Activated naive CD4-positive, alpha-beta T cell (primary cell): Measurements from ENCODE around the gene HLCS.
"Not testable (repeated sequence)": the region's sequence is repeated elsewhere in the genome, so short reads cannot be mapped to it uniquely, and the experiment has no call there.

Experiments
- DNase-seq, 4 experiments: peaks; one replicate each; lab custom pipeline; 2025; lab: John Stamatoyannopoulos, UW

The HLCS gene

DNA sequence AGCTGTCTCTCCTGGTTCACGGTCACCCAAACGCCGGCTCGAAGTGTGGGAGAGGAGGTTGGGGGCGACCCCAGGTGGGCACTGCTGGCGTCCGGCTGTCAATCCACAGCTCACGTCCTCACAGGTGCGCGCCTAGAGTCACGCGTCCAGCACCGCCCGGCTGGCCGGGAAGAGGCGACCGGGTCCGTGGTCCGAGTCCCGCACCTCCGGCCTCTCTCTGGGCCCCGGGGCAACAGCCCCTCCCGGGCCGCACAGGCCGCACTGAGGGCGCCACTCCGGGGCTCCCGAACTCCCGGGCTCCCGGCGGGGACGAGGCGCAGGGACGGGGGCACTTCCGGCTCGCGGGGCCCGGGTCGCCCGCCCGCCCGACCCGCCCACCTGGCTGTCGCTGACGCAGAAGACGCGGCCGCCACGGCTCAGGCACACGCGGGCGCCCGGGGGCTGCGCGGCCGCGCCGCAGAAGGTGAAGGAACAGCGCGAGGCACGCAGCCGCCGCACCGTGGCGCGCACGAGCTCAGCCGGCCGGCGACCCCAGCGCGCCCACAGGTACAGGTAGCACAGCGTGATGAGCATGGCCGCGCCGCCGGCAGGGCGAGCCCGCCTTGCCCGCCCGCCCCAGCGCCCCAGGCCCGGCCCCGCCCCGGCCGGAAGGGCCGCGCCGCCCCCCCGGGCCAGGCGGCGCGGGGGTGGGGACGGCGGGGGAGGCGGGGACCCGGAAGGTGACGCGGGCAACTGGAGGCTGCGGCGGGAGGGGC, at the start of gene HLCS:
TSS of gene HLCS (minus strand) at position 604 of the 755 bp plus-strand sequence. CDS start at position 573, 31 bp downstream.
- DNase-seq = peak; percentile 38 to 82 (median 54)

DNA sequence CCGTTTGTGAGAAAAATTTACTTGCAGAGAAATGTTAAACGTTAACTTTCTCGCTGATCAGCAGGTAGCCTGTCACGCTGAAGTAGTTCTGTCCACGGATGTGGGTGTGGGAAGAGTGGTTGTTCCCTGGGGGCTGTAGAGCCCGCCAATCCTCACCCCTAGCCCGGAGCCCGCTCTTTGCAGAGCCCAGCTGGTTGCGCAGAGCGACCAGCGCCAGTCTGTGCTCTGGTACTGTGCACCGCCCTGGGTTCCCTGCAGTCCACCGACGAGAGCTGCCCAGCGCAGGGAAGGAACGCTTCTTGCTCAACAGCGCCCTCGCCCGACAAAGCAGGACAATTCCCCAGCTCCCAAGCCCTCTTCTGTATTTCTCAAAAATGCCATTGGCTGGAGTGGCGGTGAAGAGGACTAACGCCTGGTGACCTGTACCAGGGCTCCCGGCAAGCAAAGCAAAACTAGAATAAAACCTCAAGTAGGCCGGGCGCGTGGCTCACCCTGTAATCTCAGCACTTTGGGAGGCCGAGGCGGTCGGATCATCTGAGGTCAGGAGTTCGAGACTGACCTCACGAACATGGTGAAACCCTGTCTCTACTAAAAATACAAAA, 43.4 kb upstream of the HLCS start:
- DNase-seq = peak; percentile 37 to 72 (median 50)

DNA sequence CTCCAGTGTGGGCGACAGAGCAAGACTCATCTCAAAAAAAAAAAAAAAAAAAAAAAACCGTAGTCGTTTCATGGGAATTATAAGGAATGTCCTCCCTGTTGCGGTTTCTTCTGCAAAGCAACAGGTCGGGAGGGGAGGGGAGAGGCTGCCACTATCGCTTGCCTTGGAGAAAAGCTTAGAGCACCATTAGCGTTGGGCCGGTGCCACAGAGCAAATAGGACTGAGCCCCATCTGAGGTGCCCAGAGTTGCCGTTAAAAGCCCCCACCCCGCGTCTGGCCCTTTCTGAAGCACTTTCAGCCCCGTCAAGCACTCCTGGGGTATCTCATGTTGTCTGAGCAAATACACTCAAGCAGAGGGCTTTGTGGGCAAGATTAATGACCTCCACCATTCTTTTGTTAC, 42.3 kb upstream of the HLCS start:
- no peak for DNase-seq

DNA sequence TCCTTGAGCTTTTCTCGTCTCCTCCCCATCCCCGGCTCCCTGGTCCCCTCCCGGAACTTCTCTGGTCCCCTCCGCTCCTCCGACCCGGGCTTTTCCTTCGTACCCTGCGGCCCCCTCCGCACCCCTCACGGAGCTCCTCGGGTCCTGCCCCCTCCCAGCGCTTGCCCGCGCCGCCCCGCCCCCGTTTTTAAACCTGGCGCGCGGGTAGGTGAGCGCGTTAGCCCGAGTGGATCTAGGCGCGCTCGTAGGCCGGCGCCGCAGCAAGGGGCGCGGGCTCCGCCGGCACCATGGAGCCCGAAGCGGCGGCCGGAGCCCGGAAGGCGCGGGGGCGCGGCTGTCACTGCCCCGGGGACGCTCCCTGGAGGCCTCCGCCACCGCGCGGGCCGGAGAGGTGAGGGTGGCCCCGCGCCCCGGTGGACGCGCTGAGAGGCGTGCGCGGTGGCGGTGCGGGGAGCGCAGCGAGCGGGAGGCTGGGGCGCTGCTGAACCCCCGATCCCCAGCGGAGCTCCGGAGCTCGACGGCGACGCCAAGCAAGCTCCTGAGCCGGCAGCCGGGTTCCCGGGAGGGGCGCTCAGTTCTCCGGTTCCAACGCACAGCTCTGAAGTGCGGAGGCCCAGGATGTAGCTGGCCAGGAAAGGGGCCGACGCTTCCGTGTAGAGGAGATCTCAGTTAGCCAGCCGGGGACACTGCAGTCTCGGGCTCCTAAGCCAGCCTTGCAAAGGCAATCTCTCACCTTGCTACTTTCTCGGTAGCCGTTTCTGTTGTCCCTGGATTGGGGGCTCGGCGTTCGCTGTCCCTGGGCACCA, 40.2 kb upstream of the HLCS start, which contains the start of gene RIPPLY3:
TSS of gene RIPPLY3 (plus strand) at position 217 of the 806 bp plus-strand sequence. CDS start at position 288, 71 bp downstream.
- no peak for DNase-seq

DNA sequence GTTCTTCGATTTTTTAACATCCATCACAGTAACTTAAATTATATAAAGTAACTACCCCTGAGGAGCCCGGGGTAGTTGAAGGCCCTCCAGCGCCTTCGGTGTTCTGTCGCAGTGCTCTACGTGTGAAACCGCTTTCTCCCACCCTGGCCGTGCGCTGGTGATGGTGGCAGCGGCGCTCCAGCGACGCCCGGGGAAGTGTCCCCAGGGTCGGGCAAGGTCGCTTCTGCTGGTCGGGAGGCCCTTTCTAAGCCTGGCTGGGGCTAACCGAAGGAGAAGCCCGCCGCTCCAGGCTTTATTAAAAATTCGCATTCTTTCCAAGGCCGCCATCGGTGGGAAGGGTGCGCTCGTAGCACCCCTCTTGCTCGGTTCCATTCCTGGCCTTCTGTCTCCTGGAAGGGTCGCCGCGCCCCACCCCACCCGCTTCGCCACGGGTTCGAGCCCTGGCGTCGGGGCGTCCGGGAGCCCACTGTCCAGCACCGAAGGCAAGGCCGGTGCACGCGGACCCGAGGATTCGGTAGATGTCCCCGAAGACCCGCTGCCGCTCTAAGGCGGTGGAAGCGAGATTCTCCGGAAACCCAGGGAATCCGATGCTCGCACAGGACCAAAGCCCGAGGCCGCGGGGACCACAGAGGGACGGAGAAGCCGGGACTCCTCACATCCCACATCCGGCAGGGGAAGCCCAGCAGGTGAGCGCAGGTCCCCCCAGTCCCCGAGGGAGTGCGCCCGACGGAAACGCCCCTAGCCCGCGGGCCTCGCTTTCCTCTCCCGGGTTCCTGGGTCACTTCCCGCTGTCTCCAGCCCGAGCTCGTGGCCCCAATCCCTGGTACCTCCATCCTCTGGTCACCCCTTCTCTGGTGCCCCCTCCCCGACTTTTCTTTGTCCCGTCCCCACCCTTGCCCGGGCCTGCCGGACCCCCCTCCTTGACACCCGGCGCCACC, 39.3 kb upstream of the HLCS start:
- DNase-seq = no peak

DNA sequence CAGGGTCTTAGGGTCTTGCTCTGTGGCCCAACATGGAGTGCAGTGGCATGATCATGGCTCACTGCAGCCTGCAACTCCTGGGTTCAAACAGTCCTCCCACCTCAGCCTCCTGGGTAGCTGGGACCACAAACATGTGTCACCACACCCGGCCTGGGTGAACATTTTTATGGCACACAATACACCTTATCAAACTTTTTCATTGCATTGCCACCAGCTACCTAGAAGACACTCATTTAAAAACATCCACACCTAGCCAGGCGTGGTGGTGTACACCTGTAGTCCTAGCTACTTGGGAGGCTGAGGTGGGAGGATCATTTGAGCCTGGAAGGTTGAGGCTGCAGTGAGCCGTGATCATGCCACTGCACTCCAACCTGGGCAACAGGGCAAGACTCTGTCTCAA, 37.4 kb upstream of the HLCS start:
- DNase-seq = not testable (repeated sequence)

DNA sequence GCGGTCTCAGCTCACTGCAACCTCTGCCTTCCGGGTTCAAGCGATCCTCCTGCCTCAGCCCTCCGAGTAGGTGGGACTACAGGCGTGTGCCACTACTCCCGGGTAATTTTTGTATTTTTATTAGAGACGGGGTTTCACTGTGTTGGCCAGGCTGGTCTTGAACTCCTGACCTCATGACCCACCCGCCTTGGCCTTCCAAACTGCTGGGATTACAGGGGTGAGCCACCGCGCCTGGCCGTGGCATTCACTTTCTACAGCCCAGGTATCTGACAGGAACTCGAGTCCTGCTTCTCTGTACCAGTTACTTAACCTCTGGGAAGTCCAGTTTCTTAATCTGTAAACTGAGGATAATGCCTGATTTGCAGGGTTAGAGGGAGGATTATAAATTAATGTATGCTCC, 36.4 kb upstream of the HLCS start:
- not testable (repeated sequence) for DNase-seq

DNA sequence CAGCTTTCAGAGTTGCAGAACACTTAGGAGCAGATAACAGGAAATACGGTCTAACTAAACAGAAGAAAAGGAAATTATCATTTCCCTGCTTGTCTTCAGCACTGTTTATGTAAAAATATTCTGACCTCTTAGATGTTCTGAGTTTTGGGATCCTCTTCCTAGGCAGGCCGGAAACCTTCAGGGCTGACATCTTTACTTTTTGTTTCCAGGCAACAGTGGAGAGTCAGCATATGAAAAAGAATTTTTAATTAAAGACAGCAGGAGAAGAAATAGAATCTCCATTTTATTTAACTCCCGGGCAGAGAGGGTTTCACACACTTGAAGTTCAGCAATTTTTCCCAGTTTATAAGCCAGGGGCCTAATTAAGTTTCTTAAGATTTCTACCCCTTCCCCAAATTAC, 35.0 kb upstream of the HLCS start:
- DNase-seq = no peak

DNA sequence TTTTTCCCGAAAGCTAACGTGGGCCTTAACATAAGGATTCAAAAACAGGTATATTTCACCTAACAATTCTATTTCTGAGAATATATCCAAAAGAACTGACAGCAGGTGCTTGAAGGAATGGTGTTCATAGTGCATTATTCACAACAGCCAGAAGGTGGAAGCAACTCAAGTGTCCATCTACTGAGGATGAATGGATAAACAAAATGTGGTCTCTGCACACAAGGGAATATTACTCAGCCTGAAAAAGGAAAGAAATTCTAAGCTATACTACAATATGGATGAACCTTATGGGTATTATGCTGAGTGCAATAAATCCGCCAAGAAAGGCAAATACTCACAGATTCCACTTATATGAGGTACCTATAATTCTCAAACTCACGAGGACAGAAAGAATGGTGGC, 33.9 kb upstream of the HLCS start:
- DNase-seq = no peak

DNA sequence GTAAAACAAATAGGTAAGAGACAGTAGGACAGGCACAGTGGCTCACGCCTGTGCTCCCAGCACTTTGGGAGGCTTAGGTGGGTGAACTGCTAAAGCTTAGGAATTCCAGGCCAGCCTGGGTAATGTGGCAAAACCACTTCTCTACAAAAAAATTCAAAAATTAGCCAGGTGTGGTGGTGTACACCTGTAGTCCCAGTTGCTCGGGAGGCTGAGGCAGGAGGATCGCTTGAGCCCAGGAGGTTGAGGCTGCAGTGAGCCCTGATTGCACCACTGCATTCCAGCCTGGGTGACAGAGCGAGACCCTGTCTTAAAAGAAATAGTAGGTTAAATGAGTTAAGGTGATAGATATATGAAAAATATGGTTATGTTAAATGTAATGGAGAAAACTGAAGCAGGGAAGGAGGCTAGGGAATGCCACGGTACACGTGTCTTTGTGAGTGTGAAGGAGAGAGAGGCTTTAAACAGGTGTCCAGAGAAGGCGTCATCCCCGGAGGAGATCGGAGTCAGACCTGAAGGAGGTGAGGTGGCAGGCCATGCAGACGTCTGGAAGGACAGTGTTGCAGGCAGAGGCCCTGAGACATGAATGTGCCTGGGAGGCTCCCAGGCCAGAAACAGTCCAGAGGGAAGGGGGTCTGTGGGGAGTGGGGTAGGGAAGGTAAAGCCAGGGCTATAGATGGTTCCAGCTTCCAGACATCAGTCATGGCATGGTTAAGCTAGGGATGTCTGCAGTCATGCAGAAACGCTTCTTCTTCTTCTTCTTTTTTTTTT, 32.8 kb upstream of the HLCS start:
- DNase-seq = no peak

DNA sequence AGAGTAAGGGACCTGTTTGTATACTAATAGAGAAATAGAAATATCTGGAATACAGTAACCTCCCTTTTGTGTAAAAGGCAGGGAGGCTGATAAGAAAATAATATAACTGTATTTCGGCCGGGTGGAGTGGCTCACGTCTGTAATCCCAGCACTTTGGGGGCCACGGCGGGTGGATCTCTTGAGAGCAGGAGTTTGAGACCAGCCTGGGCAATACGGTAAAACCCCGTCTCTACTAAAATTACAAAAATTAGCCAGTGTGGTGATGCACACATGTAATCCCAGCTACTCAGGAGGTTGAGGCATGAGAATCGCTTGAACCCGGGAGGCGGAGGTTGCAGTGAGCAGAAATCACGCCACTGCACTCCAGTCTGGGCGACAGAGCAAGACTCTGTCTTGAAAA, 28.8 kb upstream of the HLCS start:
- not testable (repeated sequence) for DNase-seq

DNA sequence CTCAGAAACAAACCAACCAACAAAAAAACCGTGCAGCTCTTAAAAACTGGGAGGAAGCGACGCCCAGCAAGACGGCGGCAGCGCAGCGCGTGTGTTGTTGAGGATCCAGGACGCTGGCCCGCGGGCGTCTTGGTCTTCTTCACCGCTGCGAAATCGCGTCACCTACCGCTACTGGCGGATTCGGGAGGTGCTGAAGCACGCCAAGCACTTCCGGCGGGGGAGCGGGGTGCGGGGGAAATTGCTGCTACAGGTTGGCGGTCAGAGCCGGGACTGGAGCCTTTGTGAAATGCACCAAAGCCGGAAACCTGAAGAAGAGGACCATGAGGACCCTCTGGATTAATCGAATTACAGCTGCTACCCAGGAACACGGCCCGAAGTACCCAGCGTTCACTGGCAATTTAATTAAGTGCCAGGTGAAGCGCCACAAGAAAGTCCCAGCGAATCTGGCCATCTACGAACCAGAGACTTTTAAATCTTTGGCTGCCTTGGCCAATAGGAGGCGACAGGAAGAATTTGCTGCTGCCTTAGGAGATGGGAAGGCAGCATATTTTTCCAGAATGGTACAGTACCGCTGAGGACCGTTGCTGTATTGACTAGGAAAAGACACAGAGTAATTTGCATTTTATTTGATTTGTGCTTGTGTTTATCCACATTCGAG, 28.2 kb upstream of the HLCS start:
- DNase-seq = no peak

DNA sequence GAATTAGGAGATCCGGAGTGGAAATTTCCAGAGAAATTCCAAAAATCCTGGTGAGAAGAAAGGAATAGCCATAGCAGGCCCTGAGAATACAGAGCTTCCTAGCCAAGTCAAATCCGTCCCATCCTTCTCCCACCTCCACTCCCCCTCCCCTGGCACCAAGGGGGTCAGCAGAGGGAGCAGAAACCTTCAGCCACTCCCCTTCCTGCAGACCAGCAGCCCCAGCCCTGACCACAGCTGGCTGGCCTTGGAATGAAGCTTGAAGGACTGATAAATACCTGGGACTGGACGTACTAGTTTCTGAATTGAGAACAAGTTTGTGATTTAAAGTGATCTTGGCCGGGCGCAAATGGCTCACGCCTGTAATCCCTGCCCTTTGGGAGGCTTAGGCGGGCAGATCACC, 26.2 kb upstream of the HLCS start:
- no peak for DNase-seq

DNA sequence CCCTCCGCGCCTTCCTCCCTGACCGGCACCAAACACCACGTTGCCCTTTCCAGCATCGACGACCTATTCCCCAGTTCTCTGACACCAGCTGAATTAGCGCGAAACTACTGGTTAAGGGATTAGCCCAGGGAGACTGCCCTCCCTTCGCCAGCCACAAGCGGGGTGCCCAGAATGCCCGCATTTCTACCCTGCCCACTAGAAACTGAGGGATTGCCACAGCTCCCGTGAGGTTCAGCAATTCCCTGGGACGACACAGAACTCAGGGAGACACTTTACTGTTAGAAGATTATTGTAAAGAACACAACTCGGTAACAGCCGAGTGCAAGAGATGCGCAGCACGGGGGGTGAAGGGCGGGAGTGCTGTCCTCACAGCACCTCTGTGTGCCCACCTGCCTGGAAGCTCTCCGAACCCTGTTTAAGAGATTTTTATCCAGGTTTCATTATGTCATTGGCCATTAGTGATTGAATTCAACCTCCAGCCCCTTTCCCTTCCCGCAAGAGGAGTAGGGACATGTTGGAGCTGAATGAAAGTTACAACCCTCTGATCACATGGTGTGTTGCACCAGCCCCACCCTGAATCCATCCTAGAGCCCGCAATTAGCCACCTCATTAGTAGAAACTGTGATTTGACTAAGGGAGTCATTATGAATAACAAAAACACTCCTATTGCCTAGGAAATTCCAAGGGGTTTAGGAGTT, 24.2 kb upstream of the HLCS start:
- DNase-seq = no peak

DNA sequence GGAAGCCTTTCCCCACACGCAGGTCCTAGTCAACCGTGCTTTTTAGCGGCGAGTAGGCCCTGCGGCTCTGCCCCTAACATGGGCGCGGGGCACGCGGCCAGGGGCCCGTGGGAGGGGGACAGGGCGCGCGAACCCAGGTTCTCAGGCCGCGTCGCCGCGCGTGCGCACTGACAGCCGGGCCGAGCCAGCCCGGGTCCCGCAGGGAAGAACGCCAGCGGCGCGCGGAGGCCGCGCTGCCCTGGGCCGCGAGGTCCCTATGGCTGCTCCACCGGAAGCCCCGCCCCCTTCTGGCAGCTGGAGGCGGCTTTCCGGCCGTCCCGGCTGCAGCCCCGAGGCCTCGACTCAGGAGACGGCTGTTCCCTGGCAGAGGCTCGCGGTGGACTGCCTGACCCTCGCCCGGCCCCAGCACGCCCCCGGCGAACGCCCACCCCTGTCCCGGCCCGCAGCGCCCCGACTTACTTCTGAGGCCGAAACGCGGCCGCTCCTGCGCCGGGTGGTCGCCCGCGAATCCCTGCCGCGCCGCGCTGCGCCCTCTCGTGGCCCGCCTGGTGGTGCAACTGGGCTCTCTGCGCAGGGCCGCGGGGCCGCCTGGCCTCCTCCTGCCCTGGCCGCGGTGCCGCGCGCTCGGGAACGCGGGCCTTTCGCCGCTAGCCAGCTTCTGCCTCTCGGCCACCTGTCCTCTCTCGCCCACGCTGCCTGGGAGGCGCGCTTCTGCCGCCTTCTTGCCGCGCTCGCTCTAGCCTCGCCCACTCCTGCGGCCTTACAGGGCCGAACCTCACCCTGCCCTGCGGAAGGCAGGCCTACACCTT, 23.4 kb upstream of the HLCS start:
- peak; percentile 60 to 79 (median 70) for DNase-seq

DNA sequence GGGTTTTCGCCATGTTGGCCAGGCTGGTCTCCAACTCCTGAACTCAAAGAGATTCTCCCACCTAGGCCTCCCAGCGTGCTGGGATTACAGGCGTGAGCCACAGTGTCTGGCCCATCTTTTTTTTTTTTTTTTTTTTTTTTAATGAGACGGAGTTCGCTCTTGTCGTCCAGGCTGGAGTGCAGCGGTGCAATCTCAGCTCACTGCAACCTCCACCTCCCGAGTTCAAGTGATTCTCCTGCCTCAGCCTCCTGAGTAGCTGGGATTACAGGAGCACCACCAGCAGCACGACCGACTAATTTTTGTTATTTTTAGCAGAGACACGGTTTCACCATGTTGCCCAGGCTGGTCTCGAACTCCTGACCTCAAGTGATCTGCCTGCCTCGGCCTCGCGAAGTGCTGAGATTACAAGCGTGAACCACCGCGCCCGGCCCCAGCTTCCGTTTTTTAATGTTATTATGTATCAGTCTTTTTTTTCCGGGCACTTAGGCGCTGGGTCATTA, 22.8 kb upstream of the HLCS start:
- DNase-seq = peak in 1 of 4 experiments; percentile 41

DNA sequence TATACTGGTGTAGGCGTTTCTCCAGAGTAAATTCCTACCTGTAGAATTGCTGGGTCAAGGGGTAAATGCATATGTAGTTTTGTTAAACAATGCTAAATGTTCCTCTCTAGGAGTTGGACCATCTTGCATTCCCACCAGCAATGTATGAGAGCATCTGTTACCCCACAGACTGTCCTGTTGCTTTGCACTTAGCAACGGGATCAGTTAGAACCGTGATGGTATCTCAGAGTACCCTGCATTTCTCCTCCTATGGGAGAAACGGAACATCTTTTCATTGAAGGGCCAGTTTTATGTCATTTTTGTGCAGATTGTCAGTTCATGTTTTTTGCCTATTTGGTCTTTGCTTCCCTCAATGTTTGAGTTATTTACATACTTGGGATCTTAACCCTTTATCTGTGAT, 22.1 kb upstream of the HLCS start:
- no peak for DNase-seq

DNA sequence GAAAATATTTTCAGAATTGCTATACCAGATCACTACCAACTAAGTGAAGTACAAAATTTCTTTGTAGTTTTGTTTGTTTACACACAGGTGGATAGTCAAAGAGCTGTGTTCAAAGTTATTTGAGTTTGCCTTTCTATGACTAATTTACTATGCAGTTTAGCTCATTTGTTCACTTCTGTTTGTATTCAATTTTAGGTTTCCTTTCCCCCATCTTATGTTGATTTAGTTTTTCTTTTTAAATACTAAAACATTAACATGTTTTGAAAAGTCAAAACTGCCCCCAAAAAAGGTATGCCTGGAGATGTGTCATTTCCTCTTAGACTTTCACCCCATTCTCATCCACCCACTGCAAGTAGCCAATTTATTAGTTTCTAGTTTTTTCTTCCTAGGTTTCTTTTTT, 21.4 kb upstream of the HLCS start:
- no peak for DNase-seq
